Measurements from ENCODE around the gene MEF2B.

GRCh38 chr19:19218911-19219310 lies 48.8 kb upstream of the MEF2B start:
- TF ChIP-seq ZBED1 (IDR thresholded peaks at IDR 0.05; ENCODE audit: borderline replicate concordance) = no peak
- TF ChIP-seq, protein P1, sequence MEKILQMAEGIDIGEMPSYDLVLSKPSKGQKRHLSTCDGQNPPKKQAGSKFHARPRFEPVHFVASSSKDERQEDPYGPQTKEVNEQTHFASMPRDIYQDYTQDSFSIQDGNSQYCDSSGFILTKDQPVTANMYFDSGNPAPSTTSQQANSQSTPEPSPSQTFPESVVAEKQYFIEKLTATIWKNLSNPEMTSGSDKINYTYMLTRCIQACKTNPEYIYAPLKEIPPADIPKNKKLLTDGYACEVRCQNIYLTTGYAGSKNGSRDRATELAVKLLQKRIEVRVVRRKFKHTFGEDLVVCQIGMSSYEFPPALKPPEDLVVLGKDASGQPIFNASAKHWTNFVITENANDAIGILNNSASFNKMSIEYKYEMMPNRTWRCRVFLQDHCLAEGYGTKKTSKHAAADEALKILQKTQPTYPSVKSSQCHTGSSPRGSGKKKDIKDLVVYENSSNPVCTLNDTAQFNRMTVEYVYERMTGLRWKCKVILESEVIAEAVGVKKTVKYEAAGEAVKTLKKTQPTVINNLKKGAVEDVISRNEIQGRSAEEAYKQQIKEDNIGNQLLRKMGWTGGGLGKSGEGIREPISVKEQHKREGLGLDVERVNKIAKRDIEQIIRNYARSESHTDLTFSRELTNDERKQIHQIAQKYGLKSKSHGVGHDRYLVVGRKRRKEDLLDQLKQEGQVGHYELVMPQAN (conservative IDR thresholded peaks at IDR 0.05) = no peak
